HAP-1 (cell line): ENCODE data around the gene CMIP.
A peak's percentile ranks its signal among the peaks of the same experiment; 100 is the strongest.

ENCODE experiments used
- DNase-seq, 2 experiments: peaks; one replicate each; pipeline ENCODE4 v3.0.0-alpha.2; 2016 to 2020; ENCODE audit warnings: low spot score in 2 of 2
- H3K27me3 ChIP-seq: fragments of 250-450 bp; sonication (Bioruptor Pico); 2 replicates; pipeline ENCODE4 v1.5.1; 2020; ENCODE audit warnings: low read depth, mild to moderate bottlenecking, moderate library complexity
- H3K36me3 ChIP-seq: fragments of 250-450 bp; sonication (Bioruptor Pico); replicated peaks from 2 replicates; pipeline ENCODE4 v1.5.1; 2020; ENCODE audit warnings: mild to moderate bottlenecking
- H3K4me1 ChIP-seq: fragments of 250-450 bp; sonication (Bioruptor Pico); 2 replicates; pipeline ENCODE4 v1.5.1; 2020; ENCODE audit warnings: mild to moderate bottlenecking
- H3K4me3 ChIP-seq: fragments of 250-450 bp; sonication (Bioruptor Pico); 2 replicates; pipeline ENCODE4 v1.5.1; 2020; ENCODE audit warnings: mild to moderate bottlenecking, moderate library complexity
- H3K9me3 ChIP-seq: fragments of 250-450 bp; sonication (Bioruptor Pico); 2 replicates; pipeline ENCODE4 v1.5.1; 2020; ENCODE audit warnings: mild to moderate bottlenecking, moderate library complexity
- in situ Hi-C: fragments of 300-500 bp; cut with MboI; formaldehyde crosslinking; loops from 3 replicates; pipeline ENCODE4 v1.14.3; 2020; ENCODE audit warnings: low sequenced_read_pairs, inconsistent platforms, mixed read lengths

CMIP gene

GRCh38 chr16:81432937-81433557 lies 11.6 kb upstream of the CMIP start:
- in situ Hi-C loops: no loop called here
- peaks cover 2% of the 10 kb centered on the region; the same call in 1 of the 2 replicates for H3K27me3 ChIP-seq
- H3K36me3 ChIP-seq: no peaks in the 10 kb centered on the region
- no peak overlapping the region for H3K4me3 ChIP-seq
- no peak for DNase-seq
- peaks cover 12% of the 10 kb centered on the region for H3K4me1 ChIP-seq
- no peaks in the 10 kb centered on the region for H3K9me3 ChIP-seq

GRCh38 chr16:81435103-81435502 lies 9.5 kb upstream of the CMIP start:
- peaks cover 12% of the 10 kb centered on the region for H3K4me1 ChIP-seq
- H3K36me3 ChIP-seq: no peaks in the 10 kb centered on the region
- H3K9me3 ChIP-seq: no peaks in the 10 kb centered on the region
- no peak overlapping the region for H3K4me3 ChIP-seq
- no peak for DNase-seq
- peaks cover 19% of the 10 kb centered on the region for H3K27me3 ChIP-seq
- in situ Hi-C loops: no loop called here

- Histone ChIP-seq H3K36me3 (no peaks in the 10 kb centered on the region), H3K9me3 (no peaks in the 10 kb centered on the region), H3K27me3 (peaks cover 22% of the 10 kb centered on the region), H3K4me3 (no peak overlapping the region), H3K4me1 (peaks cover 12% of the 10 kb centered on the region)
- no peak for DNase-seq
- in situ Hi-C loops: no loop called here
Observed at GRCh38 chr16:81435567-81435966, 9.0 kb upstream of the CMIP start.

GRCh38 chr16:81436386-81436785 lies 8.2 kb upstream of the CMIP start:
- no peak for DNase-seq
- Histone ChIP-seq H3K36me3 (no peaks in the 10 kb centered on the region), H3K4me3 (no peak overlapping the region), H3K9me3 (no peaks in the 10 kb centered on the region), H3K27me3 (peaks cover 30% of the 10 kb centered on the region), H3K4me1 (peaks cover 7% of the 10 kb centered on the region)
- in situ Hi-C loops: no loop called here

GRCh38 chr16:81437865-81438264 lies 6.7 kb upstream of the CMIP start:
- Histone ChIP-seq H3K9me3 (no peaks in the 10 kb centered on the region), H3K4me1 (0 out of 2 replicates have a peak, but pooled peaks cover 2% of the 10 kb centered on the region), H3K27me3 (peaks cover 30% of the 10 kb centered on the region), H3K36me3 (no peaks in the 10 kb centered on the region), H3K4me3 (no peak overlapping the region)
- no peak for DNase-seq
- in situ Hi-C loops: no loop called here

GRCh38 chr16:81440888-81441761 lies 3.5 kb upstream of the CMIP start:
- H3K9me3 ChIP-seq: no peaks in the 10 kb centered on the region
- H3K4me1 ChIP-seq: 0 out of 2 replicates have a peak, but pooled peaks cover 2% of the 10 kb centered on the region
- peaks cover 32% of the 10 kb centered on the region for H3K27me3 ChIP-seq
- no peak overlapping the region for H3K4me3 ChIP-seq
- no peaks in the 10 kb centered on the region for H3K36me3 ChIP-seq
- in situ Hi-C loops: no loop called here
- no peak for DNase-seq

- Histone ChIP-seq H3K9me3 (no peaks in the 10 kb centered on the region), H3K36me3 (no peaks in the 10 kb centered on the region), H3K4me3 (no peak overlapping the region), H3K4me1 (peaks cover 1% of the 10 kb centered on the region), H3K27me3 (peaks cover 32% of the 10 kb centered on the region)
- DNase-seq: no peak
- in situ Hi-C loops: no loop called here
Observed at GRCh38 chr16:81442220-81442915, 2.2 kb upstream of the CMIP start.

- peaks cover 30% of the 10 kb centered on the region for H3K27me3 ChIP-seq
Observed at GRCh38 chr16:81442916-81443687, 1.5 kb upstream of the CMIP start.

GRCh38 chr16:81443688-81444447 lies 740 bp upstream of the CMIP start:
- in situ Hi-C loops: no loop called here
- peaks cover 15% of the 10 kb centered on the region for H3K4me1 ChIP-seq
- no peaks in the 10 kb centered on the region for H3K9me3 ChIP-seq
- peak overlapping the region; percentile 33 for H3K4me3 ChIP-seq
- peak in 1 of 2 experiments; percentile 32 for DNase-seq
- H3K27me3 ChIP-seq: peaks cover 25% of the 10 kb centered on the region
- no peaks in the 10 kb centered on the region for H3K36me3 ChIP-seq

More at GRCh38 chr16:81442916-81443687, 1.5 kb upstream of the CMIP start:
- H3K9me3 ChIP-seq: no peaks in the 10 kb centered on the region
- H3K4me3 ChIP-seq: no peak overlapping the region
- in situ Hi-C loops: no loop called here
- no peaks in the 10 kb centered on the region for H3K36me3 ChIP-seq
- no peak for DNase-seq
- peaks cover 9% of the 10 kb centered on the region for H3K4me1 ChIP-seq

- H3K4me1 ChIP-seq: peaks cover 15% of the 10 kb centered on the region
- in situ Hi-C loops: no loop called here
- peak; percentile 28 to 53 for DNase-seq
Observed at GRCh38 chr16:81445143-81445961, 744 bp downstream of the CMIP start.

GRCh38 chr16:81445966-81446906 lies 1.6 kb downstream of the CMIP start:
- Histone ChIP-seq H3K4me1 (peaks cover 16% of the 10 kb centered on the region), H3K36me3 (no peaks in the 10 kb centered on the region), H3K4me3 (peak overlapping the region; percentile 59), H3K27me3 (peaks cover 4% of the 10 kb centered on the region; the same call in 1 of the 2 replicates), H3K9me3 (no peaks in the 10 kb centered on the region; the same call in 1 of the 2 replicates)
- peak in 1 of 2 experiments; percentile 34 for DNase-seq
- in situ Hi-C loops: no loop called here

More at GRCh38 chr16:81445143-81445961, 744 bp downstream of the CMIP start:
- Histone ChIP-seq H3K27me3 (peaks cover 13% of the 10 kb centered on the region), H3K36me3 (no peaks in the 10 kb centered on the region), H3K4me3 (peak overlapping the region; percentile 59), H3K9me3 (no peaks in the 10 kb centered on the region)
